CD1c-positive myeloid dendritic cell (primary cell): ENCODE measurements around the gene NPC2.

Experiments used
- DNase-seq: peaks from one replicate; pipeline ENCODE4 v3.0.0-alpha.2; 2016; ENCODE audit errors: extremely low spot score

The NPC2 gene

GRCh38 chr14:74503291-74503937, 10.3 kb upstream of the NPC2 start:
- no peak for DNase-seq

DNA sequence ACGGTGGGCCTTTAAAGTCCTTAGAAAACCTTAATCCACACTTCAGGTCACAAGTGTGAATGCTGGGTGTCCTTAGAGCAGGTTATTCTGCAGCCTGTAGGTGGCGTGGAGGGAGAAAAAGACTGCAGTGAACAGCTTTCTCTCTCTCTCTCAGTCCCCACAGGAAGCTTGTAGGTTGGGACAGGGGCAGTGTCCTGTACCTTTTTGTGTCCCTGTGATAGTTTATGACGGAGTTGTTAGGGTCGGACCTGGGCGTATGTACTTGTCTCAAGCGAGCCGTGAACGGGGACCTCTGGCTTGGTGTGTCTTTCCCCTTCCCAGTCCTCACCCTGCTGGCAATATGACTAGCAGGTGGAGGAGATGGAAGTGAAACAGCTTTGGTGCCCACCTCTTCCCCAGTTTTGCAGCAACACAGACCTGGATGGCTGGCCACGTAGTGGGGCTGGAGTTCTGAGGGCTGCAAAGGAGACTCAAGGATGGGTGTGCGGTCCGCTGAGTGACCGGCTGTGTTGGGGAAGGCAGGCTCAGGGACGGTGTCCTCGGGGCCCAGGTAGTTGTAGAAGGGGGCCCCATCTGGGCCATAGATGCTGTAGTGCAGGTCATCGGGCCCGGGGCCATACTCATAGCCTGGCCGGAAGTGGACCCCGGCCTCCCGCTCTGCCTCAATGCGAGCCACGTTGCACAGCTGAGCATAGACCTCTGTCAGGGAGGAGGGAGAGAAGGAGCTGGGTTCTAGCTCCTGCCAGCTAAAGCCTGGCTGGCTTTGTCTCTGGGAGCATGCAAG, 9.3 kb upstream of the NPC2 start:
- DNase-seq = peak; percentile 15

- DNase-seq = no peak
Observed at GRCh38 chr14:74501691-74502090, 8.6 kb upstream of the NPC2 start.

GRCh38 chr14:74501135-74501614, 8.1 kb upstream of the NPC2 start:
- no peak for DNase-seq

DNA sequence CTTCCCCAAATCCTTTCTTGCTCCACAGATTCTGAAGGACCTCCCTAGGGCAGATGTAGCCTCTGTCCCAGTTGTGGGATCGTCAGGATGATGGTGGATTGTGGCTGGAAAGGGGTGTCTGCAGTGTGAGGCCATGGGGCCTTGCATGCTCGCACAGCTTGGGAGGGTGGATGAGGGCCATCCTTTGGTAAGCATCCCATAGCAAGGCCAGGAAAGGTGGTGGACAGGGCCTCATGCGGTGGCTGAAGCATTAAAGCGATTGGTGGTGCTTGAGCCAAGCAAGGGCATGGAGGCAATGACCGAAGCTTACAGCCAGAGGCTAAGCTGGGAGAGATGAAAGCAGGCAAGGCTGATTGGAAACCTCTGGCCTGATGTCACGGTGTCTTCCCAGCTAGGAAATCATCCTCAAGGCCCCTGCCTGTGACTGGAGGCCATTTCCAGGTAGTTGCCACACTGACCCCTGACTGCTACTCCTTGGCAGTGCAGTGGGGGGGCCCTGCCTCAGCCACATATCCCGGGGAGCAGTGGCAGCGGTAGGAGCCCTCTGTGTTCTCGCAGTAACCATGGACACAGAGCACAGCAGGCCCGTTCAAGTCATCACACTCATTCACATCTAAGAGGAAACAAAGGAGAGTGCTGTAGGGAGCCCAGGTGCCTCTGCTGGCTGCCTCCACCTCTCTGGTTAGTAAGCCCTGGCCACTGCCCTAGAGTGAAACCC, 7.5 kb upstream of the NPC2 start:
- no peak for DNase-seq

GRCh38 chr14:74495356-74495755, 2.3 kb upstream of the NPC2 start:
- no peak for DNase-seq

- DNase-seq = peak; percentile 98
Observed at GRCh38 chr14:74493343-74494261, 497 bp upstream of the NPC2 start, which contains the start of gene ISCA2. ISCA2 (plus strand) TSS chr14:74493765; CDS start chr14:74493775, 10 bp downstream.

DNA sequence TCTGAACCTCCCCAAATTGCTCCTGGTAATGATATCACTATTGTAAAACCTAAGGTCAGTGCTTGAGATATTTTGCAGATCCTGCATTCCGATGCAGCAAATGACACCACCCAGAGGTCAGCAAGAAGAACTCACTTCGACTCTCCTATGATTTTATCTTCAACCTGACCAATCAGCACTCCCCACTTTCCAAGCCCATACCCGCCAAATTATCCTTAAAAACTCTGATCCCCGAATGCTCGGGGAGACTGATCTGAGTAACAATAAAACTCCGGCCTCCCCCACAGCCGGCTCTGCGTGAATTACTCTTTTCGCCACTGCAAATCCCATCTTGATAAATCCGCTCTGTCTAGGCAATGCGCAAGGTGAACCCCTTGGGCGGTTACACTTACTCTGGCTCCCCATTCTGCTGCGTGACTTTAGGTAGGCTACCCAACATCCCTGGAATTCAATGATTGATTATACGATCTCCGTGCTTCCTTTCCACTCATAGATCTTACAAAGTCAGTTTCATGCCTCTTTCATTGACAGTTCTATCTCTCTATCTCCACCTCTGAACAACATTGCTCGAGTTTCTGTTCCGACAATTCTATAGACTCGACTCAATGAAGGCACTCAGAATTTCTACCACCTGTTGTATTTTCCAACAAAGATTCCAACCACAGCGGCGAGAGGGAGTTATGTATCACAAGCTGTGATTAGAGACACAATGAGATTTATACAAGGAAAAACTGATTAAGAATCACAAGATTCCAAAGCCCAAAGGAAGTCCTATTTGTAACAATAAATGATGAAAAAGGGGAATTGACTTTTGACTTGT, 939 bp downstream of the NPC2 start:
- DNase-seq = peak; percentile 69

- DNase-seq = peak; percentile 22
Observed at GRCh38 chr14:74490486-74490885, 2.6 kb downstream of the NPC2 start.

GRCh38 chr14:74488786-74489397, 4.2 kb downstream of the NPC2 start:
- peak; percentile 95 for DNase-seq

GRCh38 chr14:74486164-74486563, 6.9 kb downstream of the NPC2 start:
- DNase-seq = no peak

GRCh38 chr14:74483321-74483720, 9.8 kb downstream of the NPC2 start:
- no peak for DNase-seq

GRCh38 chr14:74482571-74482970, 10.5 kb downstream of the NPC2 start:
- no peak for DNase-seq

GRCh38 chr14:74480046-74480445, 13.1 kb downstream of the NPC2 start:
- DNase-seq = no peak

GRCh38 chr14:74478996-74479635, 14.0 kb downstream of the NPC2 start:
- DNase-seq = peak; percentile 17

- no peak for DNase-seq
Observed at GRCh38 chr14:74476607-74477006, 16.5 kb downstream of the NPC2 start.

DNA sequence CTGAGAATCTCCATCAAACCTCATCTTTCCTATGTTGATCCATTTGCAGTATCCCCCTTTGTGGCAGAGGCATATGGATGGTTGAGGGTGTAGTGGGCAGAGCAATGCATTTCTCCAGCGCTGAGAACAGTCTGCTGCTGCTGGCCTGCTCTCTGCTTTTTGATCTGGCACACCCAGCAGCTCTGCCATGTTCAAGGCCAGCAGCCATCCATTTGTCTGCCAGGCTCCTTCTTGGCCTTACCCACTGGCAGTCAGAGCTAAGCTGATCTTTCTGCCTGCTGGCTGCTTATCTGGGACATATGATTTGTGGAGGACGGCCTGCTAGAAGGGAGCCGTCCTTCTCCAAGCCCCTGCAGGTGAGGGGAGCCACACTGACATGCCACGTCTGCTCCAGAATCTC, 17.0 kb downstream of the NPC2 start:
- no peak for DNase-seq

GRCh38 chr14:74475678-74476077, 17.4 kb downstream of the NPC2 start:
- DNase-seq = no peak

DNA sequence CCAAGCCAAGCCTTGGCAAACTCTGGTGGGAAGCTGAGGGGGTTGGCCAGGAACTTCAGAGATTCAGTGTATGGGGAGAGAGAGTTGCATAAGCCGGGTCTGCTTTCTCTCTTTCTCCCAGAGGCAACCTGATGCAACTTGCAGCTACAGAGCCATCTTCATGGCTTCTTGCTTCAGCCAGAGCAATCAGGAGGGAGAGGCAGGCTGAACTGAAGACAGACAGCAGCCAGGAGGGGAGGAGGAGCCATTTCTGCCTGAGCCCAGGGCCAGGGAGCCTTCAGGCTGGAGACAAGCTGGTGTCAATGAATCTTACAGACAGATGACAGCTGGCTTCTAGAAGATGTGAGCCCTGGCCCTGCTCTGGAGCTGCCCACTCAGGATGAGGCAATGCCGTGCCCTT, 18.7 kb downstream of the NPC2 start:
- DNase-seq = peak; percentile 12

DNA sequence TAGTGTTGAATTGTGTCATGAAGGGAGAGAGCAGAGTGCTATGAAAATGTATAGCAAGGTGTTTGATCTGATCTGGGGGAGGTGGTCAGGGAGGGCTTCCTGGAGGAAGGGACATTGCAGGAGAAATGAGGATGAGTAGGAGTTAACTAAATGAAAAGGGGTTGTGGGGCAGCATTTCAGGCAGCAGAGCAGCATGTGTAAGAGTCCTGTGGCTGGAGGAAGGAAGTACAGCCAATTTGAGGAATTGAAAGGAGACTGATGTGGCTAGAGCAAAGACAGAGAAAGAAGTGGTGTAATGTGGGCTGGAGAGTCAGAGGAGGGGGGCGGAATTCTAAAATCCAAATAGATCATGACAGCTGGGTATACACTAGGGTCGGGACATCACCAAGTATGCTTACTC, 20.5 kb downstream of the NPC2 start:
- DNase-seq = peak; percentile 71
